ENCODE measurements around the gene YY1. TPM values are rescaled to one million over a fixed set of nuclear protein-coding genes. Genes with fewer than 3 reads are reported as not detected.
"Not testable (repeated sequence)": the region's sequence is repeated elsewhere in the genome, so short reads cannot be mapped to it uniquely, and the experiment has no call there.

Gene YY1
- polyA plus RNA-seq, 1 experiment: 15.7 TPM

GRCh38 chr14:100287202-100287997 is 48.5 kb downstream of the YY1 start:
- DNase-seq (ENCODE audit: low read depth): no peak
- TF ChIP-seq CTCF (IDR thresholded peaks at IDR 0.05; ENCODE audit: insufficient read depth, low read depth, low read length): no peak
- CTCF ChIA-PET: interaction anchor here (1.2 to 5.7 kb wide), 4 partner anchors 10 to 24 kb away, joined by 3 to 58 read pairs (median 14); no protein-coding TSS in a partner anchor
- H3K27me3 ChIP-seq (ENCODE audit: control insufficient read depth, insufficient read depth, low read length): no peaks in the 10 kb centered on the region
- no peak overlapping the region for H3K4me3 ChIP-seq (ENCODE audit: low read depth, low read length)
- POLR2A ChIA-PET: no interaction called here
- peaks cover 6% of the 10 kb centered on the region for H3K36me3 ChIP-seq (ENCODE audit: control insufficient read depth, insufficient read depth, low read length)

- H3K27me3 ChIP-seq (ENCODE audit: control insufficient read depth, insufficient read depth, low read length); DNase-seq (ENCODE audit: low read depth); POLR2A ChIA-PET; H3K4me3 ChIP-seq (ENCODE audit: low read depth, low read length); H3K36me3 ChIP-seq (ENCODE audit: control insufficient read depth, insufficient read depth, low read length): not testable (repeated sequence)
- CTCF ChIA-PET: interaction anchor here (1.2 to 5.7 kb wide), 3 partner anchors 10 to 17 kb away, joined by 3 to 58 read pairs (median 24); no protein-coding TSS in a partner anchor
These were observed 49.0 kb downstream of the YY1 start for GRCh38 chr14:100287998-100288295.

GRCh38 chr14:100288382-100289185 is 49.6 kb downstream of the YY1 start:
- POLR2A ChIA-PET: no interaction called here
- peaks cover 6% of the 10 kb centered on the region for H3K36me3 ChIP-seq (ENCODE audit: control insufficient read depth, insufficient read depth, low read length)
- DNase-seq (ENCODE audit: low read depth): no peak
- CTCF ChIA-PET: interaction anchor here (0.6 to 5.7 kb wide), 3 partner anchors 9 to 54 kb away, joined by 3 to 58 read pairs (median 8); no protein-coding TSS in a partner anchor
- H3K27me3 ChIP-seq (ENCODE audit: control insufficient read depth, insufficient read depth, low read length): no peaks in the 10 kb centered on the region
- no peak overlapping the region for H3K4me3 ChIP-seq (ENCODE audit: low read depth, low read length)
- no peak for TF ChIP-seq CTCF (IDR thresholded peaks at IDR 0.05; ENCODE audit: insufficient read depth, low read depth, low read length)

GRCh38 chr14:100289916-100290606 is 51.1 kb downstream of the YY1 start:
- CTCF ChIA-PET: interaction anchor here (4.7 kb wide), 1 partner anchor 13 kb away, joined by 15 read pairs; no protein-coding TSS in a partner anchor
- DNase-seq (ENCODE audit: low read depth): no peak

More at GRCh38 chr14:100289916-100290606, 51.1 kb downstream of the YY1 start:
- H3K4me3 ChIP-seq (ENCODE audit: low read depth, low read length): no peak overlapping the region
- POLR2A ChIA-PET: no interaction called here
- peaks cover 6% of the 10 kb centered on the region for H3K36me3 ChIP-seq (ENCODE audit: control insufficient read depth, insufficient read depth, low read length)
- no peaks in the 10 kb centered on the region for H3K27me3 ChIP-seq (ENCODE audit: control insufficient read depth, insufficient read depth, low read length)
- TF ChIP-seq CTCF (IDR thresholded peaks at IDR 0.05; ENCODE audit: insufficient read depth, low read depth, low read length): no peak
